H1 (cell line): ENCODE data around the gene DNTT. TPM values are rescaled to one million over a fixed set of nuclear protein-coding genes. Genes with fewer than 3 reads are reported as not detected.

Experiments used
- CTCF ChIA-PET: fragments of 300-600 bp; sonication (Branson Sonifier 250); formaldehyde crosslinking; loops from one replicate; lab custom pipeline; 2021; ENCODE audit not compliant: partially characterized antibody; lab: Charles Lee
- POLR2A ChIA-PET: fragments of 300-600 bp; sonication (Branson Sonifier 250); formaldehyde crosslinking; loops from one replicate; lab custom pipeline; 2021; ENCODE audit warnings: inconsistent platforms; ENCODE audit not compliant: partially characterized antibody; lab: Charles Lee
- DNase-seq, 2 experiments: peaks; one replicate each; pipeline versions ENCODE4 v3.0.0 to v3.0.0-alpha.2; 2010 to 2022; ENCODE audit warnings: low spot score in 2 of 2, low read depth in 1 of 2, mixed read lengths in 1 of 2
- FAIRE-seq: peaks from 2 replicates; lab custom pipeline; 2011; peaks lifted over from hg19 to GRCh38; lab: Jason Lieb, UNC
- H2AFZ ChIP-seq: 2 replicates; pipeline ENCODE4 v1.8.1; 2012; ENCODE audit warnings: low read length, inconsistent platforms
- H2AK5ac ChIP-seq: 2 replicates; pipeline ENCODE4 v1.6.1; 2013; ENCODE audit warnings: low read depth, low read length
- H2BK120ac ChIP-seq: replicated peaks from 2 replicates; pipeline ENCODE3; 2013; ENCODE audit warnings: low read depth, low read length, inconsistent platforms
- H2BK12ac ChIP-seq: 2 replicates; pipeline ENCODE4 v1.6.1; 2013; ENCODE audit warnings: low read depth, low read length
- H2BK15ac ChIP-seq: 2 replicates; pipeline ENCODE4 v1.6.1; 2013; ENCODE audit warnings: low read length
- H2BK20ac ChIP-seq: 2 replicates; pipeline ENCODE4 v1.6.1; 2013; ENCODE audit warnings: low read length
- H2BK5ac ChIP-seq: 2 replicates; pipeline ENCODE4 v1.6.1; 2013; ENCODE audit warnings: low read depth, low read length
- H3K14ac ChIP-seq: 2 replicates; pipeline ENCODE4 v1.6.1; 2013; ENCODE audit warnings: inconsistent platforms; ENCODE audit not compliant: insufficient read length
- H3K18ac ChIP-seq: 2 replicates; pipeline ENCODE4 v1.6.1; 2013; ENCODE audit warnings: low read length; ENCODE audit errors: extremely low read depth
- H3K23ac ChIP-seq: 2 replicates; pipeline ENCODE4 v1.6.1; 2013; ENCODE audit warnings: inconsistent platforms; ENCODE audit not compliant: insufficient read length
- H3K23me2 ChIP-seq: 2 replicates; pipeline ENCODE4 v1.6.1; 2013; ENCODE audit warnings: low read depth, low read length
- H3K27ac ChIP-seq: 2 replicates; pipeline ENCODE4 v1.6.1; 2011; ENCODE audit warnings: low read depth, low read length, inconsistent platforms
- H3K27me3 ChIP-seq, 4 experiments: replicated peaks in 1 of 4; 1 replicate in 1 of 4; 2 replicates in 3 of 4; pipeline versions ENCODE4 v1.6.1 to v1.8.1; 2011 to 2013; ENCODE audit warnings: low read length in 3 of 4, mild to moderate bottlenecking in 3 of 4, inconsistent platforms in 2 of 4, mixed read lengths in 2 of 4, moderate library complexity in 1 of 4; ENCODE audit not compliant: control insufficient read depth in 3 of 4, insufficient read depth in 3 of 4; ENCODE audit errors: extremely low read depth in 1 of 4
- H3K36me3 ChIP-seq, 4 experiments: 2 replicates each; pipeline versions ENCODE4 v1.6.1 to v1.8.1; 2011 to 2013; ENCODE audit warnings: mild to moderate bottlenecking in 4 of 4, low read length in 3 of 4, moderate library complexity in 2 of 4, control low read depth in 1 of 4, inconsistent platforms in 1 of 4; ENCODE audit not compliant: insufficient read depth in 4 of 4, control insufficient read depth in 2 of 4
- H3K4ac ChIP-seq: replicated peaks from 2 replicates; pipeline ENCODE3; 2013; ENCODE audit warnings: low read length, low read depth, mixed read lengths, inconsistent platforms; ENCODE audit not compliant: insufficient read length
- H3K4me1 ChIP-seq, 4 experiments: replicated peaks in 1 of 4; 1 replicate in 1 of 4; 2 replicates in 3 of 4; pipeline versions ENCODE4 v1.6.1 to v1.8.1; 2011 to 2013; ENCODE audit warnings: low read length in 3 of 4, inconsistent platforms in 2 of 4, mixed read lengths in 1 of 4; ENCODE audit not compliant: insufficient read depth in 4 of 4, control insufficient read depth in 3 of 4
- H3K4me2 ChIP-seq, 2 experiments: 2 replicates each; pipeline versions ENCODE4 v1.6.1 to v1.8.1; 2011 to 2013; ENCODE audit warnings: low read depth in 2 of 2, low read length in 2 of 2, control low read depth in 1 of 2, inconsistent platforms in 1 of 2, mild to moderate bottlenecking in 1 of 2; ENCODE audit not compliant: insufficient read depth in 1 of 2
- H3K4me3 ChIP-seq, 4 experiments: fragments of 200-600, 300-600 bp in 1 of 4; sonication (generic), shearing (Covaris generic), sonication (Bioruptor Twin) in 1 of 4; 2 replicates each; pipeline versions ENCODE4 v1.5.1 to v1.8.1; 2011 to 2016; ENCODE audit warnings: low read length in 4 of 4, low read depth in 3 of 4, control low read depth in 2 of 4, inconsistent platforms in 2 of 4, mild to moderate bottlenecking in 2 of 4, mixed read lengths in 1 of 4, moderate library complexity in 1 of 4; ENCODE audit not compliant: insufficient read depth in 2 of 4; ENCODE audit errors: extremely low read depth in 1 of 4
- H3K56ac ChIP-seq: replicated peaks from 2 replicates; pipeline ENCODE3; 2013; ENCODE audit warnings: low read depth, mild to moderate bottlenecking, mixed read lengths, low read length, inconsistent platforms; ENCODE audit not compliant: insufficient read length
- H3K79me1 ChIP-seq: 2 replicates; pipeline ENCODE4 v1.6.1; 2013; ENCODE audit warnings: low read depth, low read length, control low read depth
- H3K79me2 ChIP-seq, 2 experiments: 2 replicates each; pipeline versions ENCODE4 v1.6.1 to v1.8.1; 2012 to 2013; ENCODE audit warnings: low read length in 2 of 2, mild to moderate bottlenecking in 2 of 2, inconsistent platforms in 1 of 2; ENCODE audit not compliant: insufficient read depth in 2 of 2, control insufficient read depth in 1 of 2
- H3K9ac ChIP-seq, 4 experiments: replicated peaks in 1 of 4; 1 replicate in 1 of 4; 2 replicates in 3 of 4; pipeline versions ENCODE4 v1.6.1 to v1.8.1; 2011 to 2013; ENCODE audit warnings: low read depth in 3 of 4, low read length in 3 of 4, control low read depth in 2 of 4, mild to moderate bottlenecking in 2 of 4, moderate library complexity in 2 of 4, inconsistent platforms in 1 of 4; ENCODE audit errors: extremely low read depth in 1 of 4
- H3K9me3 ChIP-seq, 2 experiments: 2 replicates each; pipeline versions ENCODE4 v1.6.1 to v1.8.1; 2012 to 2013; ENCODE audit warnings: mild to moderate bottlenecking in 2 of 2, moderate library complexity in 2 of 2, control low read depth in 1 of 2, inconsistent platforms in 1 of 2, low read depth in 1 of 2, low read length in 1 of 2, mixed read lengths in 1 of 2; ENCODE audit not compliant: insufficient read depth in 2 of 2
- H4K20me1 ChIP-seq, 2 experiments: replicated peaks in 1 of 2; 2 replicates each; pipeline versions ENCODE3 to v1.8.1; 2011 to 2013; ENCODE audit warnings: inconsistent platforms in 2 of 2, low read length in 2 of 2, mild to moderate bottlenecking in 1 of 2; ENCODE audit not compliant: insufficient read depth in 2 of 2, control insufficient read depth in 1 of 2
- H4K5ac ChIP-seq: 2 replicates; pipeline ENCODE4 v1.6.1; 2013; ENCODE audit warnings: low read length, low read depth, mixed read lengths, inconsistent platforms; ENCODE audit not compliant: insufficient read length
- H4K8ac ChIP-seq: 2 replicates; pipeline ENCODE4 v1.8.0; 2013; ENCODE audit warnings: mild to moderate bottlenecking, moderate library complexity, low read length, inconsistent platforms; ENCODE audit not compliant: insufficient read depth; ENCODE audit errors: extremely low read depth
- H4K91ac ChIP-seq: replicated peaks from 2 replicates; pipeline ENCODE3; 2013; ENCODE audit warnings: low read length, mixed read lengths, inconsistent platforms; ENCODE audit not compliant: insufficient read length
- ASH2L ChIP-seq: fragments of 200-600, 300-600 bp; sonication (generic); IDR thresholded peaks from one replicate; pipeline ENCODE4 v1.7.1; 2017; ENCODE audit warnings: low read length
- WGBS, 2 experiments: shearing (Covaris generic) in 1 of 2; methylation state at CpG; one replicate each; pipeline versions ENCODE4 v1.1.6 to v1.1.7; 2013 to 2015; ENCODE audit warnings: low lambda C conversion rate in 2 of 2, mixed read lengths in 2 of 2, inconsistent platforms in 1 of 2, low coverage in 1 of 2, missing lambda C conversion rate in 1 of 2; ENCODE audit not compliant: insufficient replicate concordance in 2 of 2, insufficient coverage in 1 of 2, insufficient read length in 1 of 2; ENCODE audit errors: extremely low coverage in 1 of 2, missing lambda C conversion rate in 1 of 2; 5-methylcytosine and 5-hydroxymethylcytosine counted together
- polyA plus RNA-seq, 7 experiments: library from polyadenylated mRNA; depleted of rRNA in 3 of 7; stranded (reverse) in 5 of 7; unstranded in 2 of 7; fragments of >200 nt in 5 of 7; fragments of 200-250 nt in 2 of 7; gene quantifications; 1 replicate in 5 of 7; 2 replicates in 1 of 7; 4 replicates in 1 of 7; pipeline versions ENCODE4 v1.2.1 to v1.2.3, GENCODE V29; 2011 to 2013; ENCODE audit warnings: missing spikeins in 2 of 7, mixed read lengths in 2 of 7
- total RNA-seq: library from RNA; stranded (reverse); fragmentation: NEBNext Ultra II Directional; extraction: Animal tissue kit (Norgen Biotek cat#: 25700); gene quantifications from 2 replicates; pipeline ENCODE4 v1.2.1, GENCODE V29; 2021

Gene DNTT
- total and polyA plus RNA-seq, 2 of the 8 experiments (the other 6 are each of a cell fraction or from before 2014, with no cell fraction given) = not detected

GRCh38 chr10:96384506-96384905, 80.3 kb downstream of the DNTT start:
- no peaks in the 10 kb centered on the region for H3K27me3 ChIP-seq
- DNase-seq (no peak), FAIRE-seq (no peak)
- ChIA-PET POLR2A (interaction anchor here (1.5 kb wide), 1 partner anchor 133 kb away, joined by 5 read pairs; no protein-coding TSS in a partner anchor), CTCF (interaction anchor here (0.7 to 7.3 kb wide), 12 partner anchors 9 to 641 kb away, joined by 3 to 88 read pairs (median 4); partner anchors contain the start of gene TLL2)
- peak overlapping the region; percentile 40; the same call in 1 of the 2 replicates for H4K8ac ChIP-seq
- H3K23me2 ChIP-seq = no peaks in the 10 kb centered on the region
- no peak overlapping the region for H2BK5ac ChIP-seq
- no peaks in the 10 kb centered on the region; a peak in 1 of 7 replicates for H3K4me1 ChIP-seq
- H3K23ac ChIP-seq = no peak overlapping the region
- H3K9ac ChIP-seq = no peak overlapping the region
- no peak overlapping the region for H2BK120ac ChIP-seq
- H3K18ac ChIP-seq = no peak overlapping the region
- no peaks in the 10 kb centered on the region for H3K9me3 ChIP-seq
- no peak overlapping the region for H2BK15ac ChIP-seq
- no peak overlapping the region for H4K91ac ChIP-seq
- H3K79me2 ChIP-seq = no peaks in the 10 kb centered on the region
- WGBS, 2 experiments = 84% methylated on average over 25 of the region's 25 CpGs; no CpG with 5 or more reads in 1 of the 2 experiments
- H3K36me3 ChIP-seq = no peaks in the 10 kb centered on the region
- no peak overlapping the region for H4K5ac ChIP-seq
- no peak overlapping the region for H2BK20ac ChIP-seq
- no peak overlapping the region for H3K4ac ChIP-seq
- no peak overlapping the region for H2AFZ ChIP-seq
- no peaks in the 10 kb centered on the region for H3K79me1 ChIP-seq
- H2AK5ac ChIP-seq = no peak overlapping the region
- no peaks in the 10 kb centered on the region for H4K20me1 ChIP-seq
- no peak overlapping the region for H2BK12ac ChIP-seq
- H3K14ac ChIP-seq = no peak overlapping the region
- no peak overlapping the region for H3K4me3 ChIP-seq
- H3K27ac ChIP-seq = no peak overlapping the region
- no peak overlapping the region for H3K56ac ChIP-seq
- H3K4me2 ChIP-seq = no peak overlapping the region
- no peak for TF ChIP-seq ASH2L
